DMS79 treated with DMSO at 0.1 percent for 48 hours (cell line): ENCODE data around the gene MISP.

Experiments
- DNase-seq: peaks from one replicate; lab custom pipeline; 2025; lab: John Stamatoyannopoulos, UW

Gene MISP

GRCh38 chr19:776549-776948 is 25.6 kb downstream of the MISP start:
- DNase-seq: no peak

- DNase-seq: no peak
Measured at GRCh38 chr19:778910-779653, 28.2 kb downstream of the MISP start.

GRCh38 chr19:780935-781334 is 30.0 kb downstream of the MISP start:
- no peak for DNase-seq

GRCh38 chr19:781800-782184 is 30.9 kb downstream of the MISP start:
- no peak for DNase-seq

GRCh38 chr19:782185-782877 is 31.4 kb downstream of the MISP start:
- no peak for DNase-seq

GRCh38 chr19:782878-783668 is 32.2 kb downstream of the MISP start:
- no peak for DNase-seq

GRCh38 chr19:784541-784940 is 33.6 kb downstream of the MISP start:
- no peak for DNase-seq

- no peak for DNase-seq
Measured at GRCh38 chr19:787536-787935, 36.6 kb downstream of the MISP start.

- no peak for DNase-seq
Measured at GRCh38 chr19:788686-788982, 37.7 kb downstream of the MISP start.

- DNase-seq: no peak
Measured at GRCh38 chr19:788983-789700, 38.2 kb downstream of the MISP start.

- no peak for DNase-seq
Measured at GRCh38 chr19:789701-790060, 38.8 kb downstream of the MISP start.

GRCh38 chr19:791007-791566 is 40.2 kb downstream of the MISP start:
- DNase-seq: no peak

- DNase-seq: no peak
Measured at GRCh38 chr19:791567-792305, 40.8 kb downstream of the MISP start.

GRCh38 chr19:792306-792885 is 41.5 kb downstream of the MISP start:
- no peak for DNase-seq

GRCh38 chr19:793806-794205 is 42.9 kb downstream of the MISP start:
- DNase-seq: no peak

- DNase-seq: no peak
Measured at GRCh38 chr19:795073-795611, 44.2 kb downstream of the MISP start.

GRCh38 chr19:795691-796581 is 45.0 kb downstream of the MISP start:
- DNase-seq: no peak

GRCh38 chr19:796692-797527 is 46.0 kb downstream of the MISP start, which contains the start of gene PTBP1:
Gene PTBP1 (plus strand): TSS chr19:797452. CDS start chr19:797498, 46 bp downstream.
- DNase-seq: peak; percentile 100
